DMS53 treated with DMSO at 0.1 percent for 48 hours (cell line): ENCODE data around the gene SEC14L6.

Experiments used
- DNase-seq: peaks from one replicate; lab custom pipeline; 2025; ENCODE audit not compliant: unreplicated experiment; lab: John Stamatoyannopoulos, UW

The SEC14L6 gene

DNA sequence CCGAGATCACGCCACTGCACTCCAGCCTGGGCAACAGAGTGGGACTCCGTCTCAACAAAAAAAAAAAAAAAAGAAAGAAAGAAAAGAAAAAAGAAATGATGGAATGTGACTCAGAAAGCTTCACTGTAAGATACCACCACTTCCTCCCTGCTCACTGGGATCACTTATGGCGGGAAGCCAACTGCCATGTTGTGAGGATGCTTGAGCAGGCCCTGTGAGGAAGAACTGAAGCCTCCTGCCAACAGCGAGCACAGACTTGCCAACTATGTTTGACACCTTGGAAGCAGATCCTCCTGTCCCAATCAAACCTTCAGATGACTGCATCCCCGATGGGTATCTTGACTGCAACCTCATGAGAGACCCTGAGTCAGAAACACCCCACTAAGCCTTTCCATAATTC, 8.3 kb downstream of the SEC14L6 start:
- DNase-seq, result no peak

DNA sequence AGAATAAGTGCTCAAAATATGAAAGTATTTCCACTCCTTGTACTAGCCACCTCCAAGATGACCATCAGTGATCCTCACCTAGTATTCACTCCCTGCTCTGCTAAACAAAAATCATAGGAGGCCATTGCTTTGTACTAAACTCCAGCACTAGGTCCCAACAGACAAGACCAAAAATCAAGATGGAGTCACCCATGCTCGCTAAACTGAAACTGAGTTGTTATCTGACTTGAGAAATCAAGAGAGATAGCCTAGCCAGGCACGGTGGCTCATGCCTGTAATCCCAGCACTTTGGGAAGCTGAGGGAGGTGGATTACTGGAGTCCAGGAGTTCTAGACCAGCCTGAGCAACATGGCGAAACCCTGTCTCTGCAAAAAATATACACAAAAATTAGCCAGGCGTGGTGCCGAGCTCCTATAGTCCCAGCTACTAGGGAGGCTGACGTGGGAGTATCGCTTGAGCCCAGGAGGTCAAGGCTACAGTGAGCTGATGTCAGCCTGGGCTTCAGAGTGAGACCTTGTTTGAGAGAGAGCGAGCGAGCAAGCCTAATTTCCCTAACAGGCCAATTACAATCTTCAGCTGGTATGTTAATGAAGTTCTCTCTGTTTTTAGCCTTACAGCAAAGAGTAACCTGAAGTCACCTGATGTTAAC, 9.3 kb downstream of the SEC14L6 start:
- no peak for DNase-seq

DNA sequence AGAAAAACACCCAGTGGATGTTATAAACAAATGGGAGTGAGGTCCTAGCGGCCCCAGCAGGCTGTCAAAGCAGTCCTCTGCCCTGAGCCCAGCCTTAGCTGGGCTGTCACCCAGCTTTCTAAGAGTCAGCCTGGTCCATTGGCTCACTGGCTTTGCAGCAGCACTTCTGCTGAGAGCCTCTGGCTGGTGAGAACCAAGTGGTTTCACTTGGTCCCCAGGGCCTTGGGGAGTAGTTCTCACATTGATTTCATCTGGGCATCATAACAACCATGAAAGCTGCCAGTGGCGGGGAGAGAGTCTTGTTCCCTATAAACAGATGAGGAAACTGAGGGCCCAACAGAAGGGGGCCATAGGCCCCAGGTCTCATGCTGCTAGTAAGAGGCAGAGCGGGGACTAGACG, 11.4 kb downstream of the SEC14L6 start:
- no peak for DNase-seq

DNA sequence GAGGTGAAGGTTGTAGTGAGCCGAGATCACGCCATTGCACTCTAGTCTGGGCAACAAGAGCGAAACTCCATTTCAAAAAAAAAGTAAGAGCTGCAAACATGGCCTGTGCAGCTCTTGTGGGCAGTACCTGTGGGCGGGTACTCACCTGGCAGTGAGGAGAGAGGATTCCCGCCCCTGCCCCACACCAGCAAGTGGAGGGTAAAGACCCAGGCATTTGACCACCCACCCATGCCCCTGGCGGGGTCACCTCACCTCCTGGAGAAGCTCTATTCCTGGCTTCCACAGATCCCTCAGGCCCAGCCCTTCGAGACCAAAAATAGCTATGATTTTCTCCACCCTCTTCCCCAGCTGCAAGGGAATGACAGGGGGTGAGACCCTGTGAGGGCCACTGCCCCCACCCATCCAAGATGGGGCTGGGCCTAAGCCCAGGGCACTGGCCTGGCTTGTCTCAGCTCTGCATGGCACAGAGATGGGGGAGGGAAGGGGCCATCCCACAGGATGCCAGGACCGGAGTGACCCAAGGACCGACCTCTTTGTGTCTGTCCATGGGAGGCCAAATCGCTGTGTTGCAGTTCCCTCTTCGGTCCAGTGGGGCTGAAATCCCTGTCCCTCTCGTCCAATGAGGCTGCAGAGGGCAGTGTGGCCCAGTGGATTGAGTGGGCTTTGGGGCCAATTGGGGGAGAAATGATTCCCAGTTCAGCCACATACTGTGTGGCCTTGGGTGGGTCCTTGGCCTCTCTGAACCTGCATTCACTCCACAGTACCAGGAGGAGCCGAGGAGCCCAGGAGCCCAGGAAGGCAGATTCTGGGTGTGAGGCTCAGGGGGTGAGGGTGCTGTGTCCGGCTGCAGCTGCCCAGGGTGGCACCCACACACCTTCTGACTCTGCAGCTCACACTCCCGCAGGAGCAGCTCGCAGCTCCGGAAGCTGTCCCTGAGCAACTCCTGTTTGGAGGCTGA, 14.6 kb downstream of the SEC14L6 start:
- no peak for DNase-seq

DNA sequence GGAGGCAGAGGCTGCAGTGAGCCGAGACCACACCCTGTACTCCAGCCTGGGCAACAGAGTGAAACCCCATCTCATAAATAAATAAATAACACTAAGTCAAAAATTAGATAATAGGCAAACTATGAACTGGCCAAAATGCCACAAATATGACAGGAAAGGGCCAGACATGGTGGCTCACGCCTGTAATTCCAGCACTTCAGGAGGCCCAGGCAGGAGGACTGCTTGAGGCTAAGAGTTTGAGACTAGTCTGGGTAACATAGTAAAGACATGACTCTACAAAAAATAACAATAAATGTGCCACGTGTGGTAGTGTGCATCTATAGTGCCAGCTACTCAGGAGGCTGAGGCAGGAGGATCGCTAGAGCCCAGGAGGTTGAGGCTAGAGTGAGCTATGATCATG, 19.9 kb downstream of the SEC14L6 start:
- DNase-seq, result no peak

DNA sequence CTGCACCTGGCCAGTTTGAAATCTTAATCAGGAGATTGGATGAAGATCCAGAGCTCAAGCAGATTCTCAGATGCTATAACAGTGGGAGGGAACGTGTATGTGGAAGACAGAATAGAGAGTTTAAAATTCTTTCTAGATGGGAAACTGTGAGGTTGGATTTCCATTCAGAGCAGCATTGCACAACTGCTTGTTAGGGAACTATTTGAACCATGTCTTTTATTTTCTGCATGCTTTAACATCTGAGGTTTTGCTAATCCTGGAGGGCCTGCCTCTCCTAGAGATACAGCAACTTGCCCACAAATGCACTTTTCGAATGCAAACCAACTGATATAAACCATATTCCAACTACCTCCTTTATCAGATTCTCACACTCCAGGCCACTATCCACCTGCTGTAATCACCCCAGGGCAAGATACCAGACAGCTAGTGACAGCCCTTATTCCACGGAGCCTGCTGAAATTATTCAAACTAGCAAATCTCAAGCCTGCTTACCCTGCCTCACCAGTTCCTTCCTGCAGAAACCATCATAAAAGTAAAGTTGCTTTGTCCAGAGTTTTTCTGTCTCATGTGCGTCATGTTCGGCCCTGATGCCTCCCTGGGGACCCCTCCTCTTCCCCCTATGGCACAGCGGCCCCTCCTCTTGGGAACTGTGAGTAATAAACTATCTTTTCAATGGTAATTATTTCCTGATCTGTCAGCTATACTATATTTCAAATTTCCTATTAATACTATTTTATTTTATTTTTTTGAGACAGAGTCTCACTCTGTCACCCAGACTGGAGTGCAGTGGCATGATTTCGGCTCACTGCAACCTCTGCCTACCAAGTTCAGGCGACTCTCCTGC, 22.7 kb downstream of the SEC14L6 start:
- DNase-seq, result no peak

DNA sequence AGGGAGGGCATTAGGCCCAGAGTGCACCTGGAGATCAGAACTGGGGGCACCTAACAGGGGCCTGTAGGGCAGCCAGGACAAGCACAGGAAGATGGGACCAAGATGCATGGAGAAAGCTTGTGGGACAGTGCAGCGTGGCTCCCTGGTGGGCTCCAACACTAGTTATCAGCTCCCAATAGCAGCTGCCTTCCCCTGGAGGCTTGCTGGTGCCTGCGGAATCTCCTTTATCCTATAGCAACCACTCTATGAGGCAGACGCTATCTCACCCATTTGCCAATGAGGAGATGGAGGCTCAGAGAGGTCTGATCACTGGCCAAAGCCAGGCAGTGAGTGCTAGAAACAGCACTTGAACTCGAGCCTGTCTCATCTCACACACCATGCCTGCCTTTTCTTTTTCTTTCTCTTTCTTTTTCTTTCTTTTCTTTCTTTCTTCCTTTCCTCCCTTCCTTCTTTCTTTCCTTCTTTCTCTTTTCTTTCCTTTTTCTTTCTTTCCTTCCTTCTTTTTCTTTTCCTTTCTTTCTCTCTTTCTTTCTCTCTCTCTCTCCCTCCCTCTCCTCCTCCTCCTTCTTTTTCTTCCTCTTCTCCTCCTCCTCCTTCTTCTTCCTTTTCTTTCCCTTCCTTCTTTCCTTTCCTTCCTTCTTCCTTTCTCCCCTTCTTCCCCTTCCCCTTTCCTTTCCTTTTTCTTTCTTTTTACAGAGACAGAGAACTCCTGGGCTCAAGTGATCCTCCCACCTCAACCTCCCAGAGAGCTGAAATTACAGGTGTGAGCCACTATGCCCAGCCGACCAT, 25.0 kb downstream of the SEC14L6 start:
- DNase-seq, result no peak

DNA sequence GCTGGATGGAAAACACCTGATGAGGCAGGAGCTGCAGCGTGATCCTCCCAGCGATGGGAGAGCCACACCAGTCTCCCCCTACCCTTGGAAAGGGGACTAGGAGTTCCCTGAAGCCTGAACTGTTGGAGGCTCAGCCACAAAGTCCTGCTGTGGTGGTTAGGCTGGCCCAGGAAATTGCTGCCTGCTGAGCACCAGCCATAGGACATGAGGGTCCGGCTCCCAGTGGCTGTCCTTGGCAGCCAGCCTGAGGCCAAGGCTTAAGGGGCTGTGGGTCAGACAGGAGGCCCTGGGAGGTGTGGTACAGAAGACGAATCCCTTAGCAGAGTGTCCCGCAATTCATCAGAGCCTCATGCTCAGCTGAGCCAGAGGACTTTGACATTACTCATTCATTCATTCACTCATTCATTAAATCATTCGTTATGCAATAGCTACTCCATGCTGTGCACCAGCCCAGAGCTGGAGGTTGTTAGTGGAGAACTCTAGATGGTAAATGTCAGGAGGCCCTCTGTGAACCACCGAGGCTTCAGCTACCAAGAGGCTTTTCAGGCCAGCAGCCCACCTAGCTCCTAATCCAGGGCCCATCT, 26.6 kb downstream of the SEC14L6 start:
- no peak for DNase-seq

DNA sequence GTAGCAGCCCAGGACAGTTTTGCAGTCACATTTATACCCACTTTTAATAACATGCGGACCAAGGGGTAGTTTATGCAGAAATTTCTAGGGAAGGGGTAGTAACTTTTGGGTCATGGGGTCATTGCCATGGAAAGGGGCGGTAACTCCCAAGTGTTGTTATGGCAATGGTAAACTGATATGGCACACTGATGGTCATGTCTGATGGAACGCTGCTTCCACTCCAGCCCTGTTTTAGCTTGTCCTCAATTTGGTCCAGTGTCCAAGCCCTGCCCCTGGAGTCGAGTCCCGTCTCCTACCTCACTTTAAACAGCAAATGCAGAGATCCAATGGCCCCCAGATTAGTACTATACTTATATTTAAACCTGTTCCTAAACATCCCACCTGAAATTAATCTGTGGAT, 29.8 kb downstream of the SEC14L6 start:
- no peak for DNase-seq

DNA sequence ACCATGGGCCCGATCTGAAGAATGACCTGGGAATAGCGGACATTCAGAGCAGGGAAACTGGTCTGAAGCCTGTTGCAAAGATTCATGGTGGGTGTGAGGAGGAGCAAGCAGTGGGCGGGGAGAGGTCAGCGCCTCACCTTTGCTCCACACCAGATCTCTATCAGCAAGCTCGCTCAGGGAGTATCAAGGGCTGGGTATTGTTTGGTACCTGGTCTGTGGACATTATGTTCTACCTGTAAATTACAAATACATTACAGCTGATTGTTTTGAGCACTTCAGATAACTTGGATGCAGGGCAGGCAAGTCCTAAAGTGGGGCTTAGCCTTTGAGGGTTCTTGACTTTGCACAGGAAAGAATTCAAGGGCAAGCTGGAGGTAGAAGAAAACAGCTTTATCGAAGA, 30.3 kb downstream of the SEC14L6 start:
- DNase-seq, result no peak

DNA sequence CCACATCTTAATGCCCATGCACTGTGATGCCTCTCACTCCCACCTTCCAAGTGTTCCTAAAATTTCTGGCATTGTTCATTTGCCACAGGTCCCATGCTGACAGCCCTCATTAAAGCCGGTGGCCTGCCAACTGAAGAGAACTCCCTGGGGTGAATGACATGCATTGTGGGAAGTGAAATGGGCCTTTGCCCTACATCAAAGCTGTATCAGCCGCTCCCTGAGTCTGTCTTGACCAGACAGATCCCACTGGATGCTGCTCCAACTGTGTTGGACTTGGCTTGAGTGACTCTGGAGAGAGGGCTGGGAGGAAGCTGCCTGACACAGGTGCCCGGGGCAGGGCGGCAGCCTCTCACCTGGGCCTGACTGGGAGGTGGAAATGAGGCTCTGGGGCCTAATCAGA, 32.3 kb downstream of the SEC14L6 start:
- DNase-seq, result no peak

DNA sequence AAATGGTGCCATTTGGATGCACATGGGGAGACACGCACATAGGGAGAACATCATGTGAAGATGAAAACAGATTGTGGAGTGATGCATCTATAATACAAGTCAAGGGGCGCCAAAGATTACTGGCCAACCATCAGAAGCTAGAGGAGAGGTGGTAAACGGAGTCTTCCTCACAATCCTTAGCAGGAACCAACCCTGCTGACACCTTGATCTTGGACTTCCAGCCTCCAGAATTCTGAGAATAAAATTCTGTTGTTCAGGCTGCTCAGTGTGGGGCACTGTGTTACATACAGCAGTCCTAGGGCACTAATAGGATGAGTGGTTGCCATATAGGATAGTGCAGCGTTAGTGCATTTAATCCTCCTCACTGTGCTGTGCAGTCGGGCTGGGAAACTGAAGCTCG, 33.1 kb downstream of the SEC14L6 start:
- DNase-seq, result no peak

DNA sequence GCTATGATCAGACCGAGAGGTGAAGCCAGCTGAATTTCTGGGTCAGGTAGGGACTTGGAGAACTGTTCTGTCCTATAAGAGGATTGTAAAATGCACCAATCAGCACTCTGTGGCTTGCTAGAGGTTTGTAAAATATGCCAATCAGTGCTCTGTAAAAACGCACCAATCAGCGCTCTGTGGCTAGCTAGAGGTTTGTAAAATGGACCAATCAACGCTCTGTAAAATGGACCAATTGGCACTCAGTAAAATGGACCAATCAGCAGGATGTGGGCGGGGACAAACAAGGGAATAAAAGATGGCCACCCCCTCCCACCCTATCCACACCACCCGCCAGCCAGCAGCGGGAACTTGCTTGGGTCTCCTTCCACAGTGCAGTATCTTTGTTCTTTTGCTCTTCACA, 34.6 kb downstream of the SEC14L6 start:
- no peak for DNase-seq

DNA sequence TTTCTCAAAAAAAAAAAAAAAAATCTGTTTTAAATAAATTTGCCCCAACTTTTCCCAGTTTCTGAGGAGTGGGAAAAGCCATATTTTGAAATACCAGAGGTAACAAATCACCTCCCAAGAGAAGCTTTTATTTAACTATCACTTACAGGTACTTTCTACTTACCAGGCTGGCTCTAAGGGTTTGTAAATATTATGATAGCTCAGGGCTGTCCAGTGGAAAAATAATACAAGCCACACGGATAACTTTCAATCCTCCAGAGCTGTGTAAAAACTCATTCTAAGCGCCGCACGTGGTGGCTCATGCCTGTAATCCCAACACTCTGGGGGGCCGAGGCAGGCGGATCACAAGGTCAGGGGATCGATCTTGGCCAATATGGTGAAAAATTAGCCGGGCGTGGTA, 35.4 kb downstream of the SEC14L6 start:
- no peak for DNase-seq

DNA sequence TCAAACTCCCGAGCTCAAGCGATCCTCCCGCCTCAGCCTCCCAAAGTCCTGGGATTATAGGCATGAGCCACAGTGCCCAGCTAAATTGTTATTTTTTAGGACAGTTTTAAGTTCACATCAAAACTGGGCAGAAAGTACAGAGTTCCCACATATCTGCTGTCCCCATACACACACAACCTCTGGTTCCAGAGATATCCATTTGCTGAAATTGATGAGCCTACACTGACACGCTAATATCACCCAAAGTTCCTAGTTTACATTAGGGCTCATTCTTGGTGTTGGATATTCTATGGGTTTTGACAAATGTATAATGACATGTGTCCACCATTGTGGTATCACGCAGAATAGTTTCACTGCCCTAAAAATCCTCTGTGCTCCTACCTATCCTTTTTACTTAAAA, 38.3 kb downstream of the SEC14L6 start:
- DNase-seq, result no peak

DNA sequence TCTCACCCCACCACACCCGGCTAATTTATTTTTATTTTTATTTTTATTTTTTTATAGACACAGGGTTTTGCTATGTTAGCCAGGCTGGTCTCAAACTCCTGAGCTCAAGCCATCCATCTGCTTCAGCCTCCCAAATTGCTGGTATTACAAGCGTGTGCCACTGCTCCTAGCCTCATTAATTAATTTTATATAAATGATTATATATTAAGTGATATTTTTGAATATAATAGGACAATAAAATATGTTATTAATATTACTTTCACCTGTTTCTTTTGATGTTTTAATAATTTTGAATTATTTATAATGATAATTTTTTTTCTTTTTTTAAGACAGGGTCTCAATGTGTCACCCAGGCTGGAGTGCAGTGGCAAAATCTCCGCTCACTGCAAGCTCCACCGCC, 38.9 kb downstream of the SEC14L6 start:
- no peak for DNase-seq

DNA sequence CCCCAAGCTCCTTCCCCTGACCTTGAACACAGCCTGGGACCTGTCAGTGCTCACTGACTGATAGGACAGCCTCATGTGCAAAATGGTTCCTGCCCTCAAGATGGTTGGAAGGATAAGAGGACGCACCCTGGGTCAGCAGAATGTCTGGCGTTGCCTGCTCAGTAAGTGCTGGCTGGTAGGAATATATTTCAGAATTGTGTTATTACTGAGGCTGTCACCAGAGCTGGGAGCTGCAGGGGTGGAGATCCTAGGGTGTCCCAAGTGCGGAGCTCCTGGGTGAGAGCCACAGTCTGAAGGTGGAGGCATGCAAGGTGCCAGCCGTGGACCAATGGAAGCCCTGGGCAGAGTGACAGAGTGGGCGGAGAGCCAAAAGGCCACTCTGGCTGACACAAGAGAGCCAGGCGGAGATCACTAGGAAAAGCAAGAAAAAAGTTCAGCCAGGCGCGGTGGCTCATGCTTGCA, 40.0 kb downstream of the SEC14L6 start:
- no peak for DNase-seq

DNA sequence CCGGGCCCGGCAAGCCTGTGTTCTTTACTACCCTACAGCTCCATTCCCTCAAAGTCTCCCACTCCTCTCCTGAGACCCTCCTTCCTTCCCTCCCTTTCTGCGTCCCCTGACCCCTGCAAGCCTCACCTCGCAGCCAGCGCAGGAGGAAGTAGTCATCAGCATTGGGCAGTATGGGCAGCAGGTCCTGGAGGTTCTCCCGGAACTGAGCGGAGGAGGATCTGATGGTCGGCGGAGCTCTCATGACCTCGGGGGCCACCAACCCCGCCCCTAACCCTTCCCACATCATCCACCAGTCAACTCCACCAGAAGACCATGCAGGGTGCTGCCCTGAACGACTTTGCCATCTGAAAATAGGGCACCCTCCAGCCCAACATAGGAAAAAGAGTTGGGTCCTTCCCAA, 43.0 kb downstream of the SEC14L6 start:
- DNase-seq, result no peak

DNA sequence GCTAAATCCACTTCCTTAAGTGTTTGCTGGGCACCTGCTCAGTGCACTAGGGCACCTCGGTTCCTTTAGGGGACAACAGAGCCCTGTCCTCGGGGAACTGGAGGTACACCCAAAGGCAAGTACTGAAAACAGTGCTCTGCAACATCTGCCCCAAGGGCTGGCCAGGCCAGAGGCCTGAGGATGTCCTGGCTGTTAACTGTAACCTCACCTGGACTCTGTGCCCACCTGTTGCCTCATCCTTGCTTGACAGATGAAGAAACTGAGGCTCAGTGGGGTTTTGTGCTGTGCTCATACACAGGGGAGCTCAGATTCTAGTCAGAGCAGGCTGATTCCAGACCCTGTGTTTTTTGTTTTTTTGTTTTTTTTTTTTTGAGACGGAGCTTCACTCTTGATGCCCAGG, 43.6 kb downstream of the SEC14L6 start:
- DNase-seq, result no peak

DNA sequence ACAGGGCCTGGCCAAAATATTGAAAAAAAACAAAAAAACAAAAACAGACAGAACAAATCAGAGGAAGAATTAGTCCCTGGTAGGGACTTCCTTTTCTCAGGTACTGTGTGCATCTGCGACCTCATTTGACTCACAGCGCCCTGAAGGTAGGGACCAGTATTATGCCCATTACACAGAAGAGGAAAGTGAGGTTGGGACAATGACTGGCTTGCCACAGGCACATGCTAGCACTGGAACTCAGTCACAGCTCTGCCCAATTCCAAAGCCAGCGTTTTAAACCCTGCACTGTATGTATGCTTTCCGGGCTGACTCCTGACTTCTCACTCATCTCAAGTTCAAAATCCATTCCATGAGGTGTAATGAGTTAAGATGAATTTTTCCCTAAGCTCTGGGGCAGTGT, 44.4 kb downstream of the SEC14L6 start:
- DNase-seq, result no peak
